ENCODE measurements around the gene FGGY. TPM values are rescaled to one million over a fixed set of nuclear protein-coding genes. Genes with fewer than 3 reads are reported as not detected.
"Not testable (repeated sequence)": the region's sequence is repeated elsewhere in the genome, so short reads cannot be mapped to it uniquely, and the experiment has no call there.

FGGY gene
- total and polyA plus RNA-seq, 5 experiments from 2014 or later, result 5.7 to 11.1 (median 6.4) TPM

DNA sequence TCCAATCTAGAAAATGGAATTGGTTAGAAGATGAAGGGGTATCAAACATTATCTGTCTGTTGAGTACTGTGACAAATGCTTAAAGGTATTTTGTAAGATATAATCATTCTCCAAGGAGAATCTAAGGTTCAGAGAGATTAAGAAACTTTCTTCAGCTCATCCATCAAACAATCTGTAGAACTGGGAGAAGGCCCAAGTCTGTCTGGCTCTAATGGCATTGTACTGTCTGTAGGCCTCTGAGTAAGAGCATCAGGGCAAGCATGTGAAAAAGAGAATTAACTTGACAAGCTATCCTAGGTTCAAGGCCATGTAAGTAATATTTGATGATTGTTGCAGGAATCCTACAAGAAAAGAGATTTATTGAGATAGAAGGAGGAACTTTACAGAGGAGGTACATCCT is 5.3 kb upstream of the FGGY start:
- Mint-ChIP-seq H3K9me3 (no peaks in the 10 kb centered on the region), H3K4me1 (peaks cover 0 to 47% (median 2%) of the 10 kb centered on the region in 4 donors), H3K4me3 (no peak overlapping the region), H3K36me3 (no peaks in the 10 kb centered on the region), H3K27ac (no peak overlapping the region), H3K27me3 (no peaks in the 10 kb centered on the region)
- ATAC-seq, result no peak
- POLR2A ChIA-PET, result interaction anchor here (1.0 kb wide), 1 partner anchor 13 kb away, joined by 3 read pairs; no protein-coding TSS in a partner anchor
- no peak for DNase-seq

DNA sequence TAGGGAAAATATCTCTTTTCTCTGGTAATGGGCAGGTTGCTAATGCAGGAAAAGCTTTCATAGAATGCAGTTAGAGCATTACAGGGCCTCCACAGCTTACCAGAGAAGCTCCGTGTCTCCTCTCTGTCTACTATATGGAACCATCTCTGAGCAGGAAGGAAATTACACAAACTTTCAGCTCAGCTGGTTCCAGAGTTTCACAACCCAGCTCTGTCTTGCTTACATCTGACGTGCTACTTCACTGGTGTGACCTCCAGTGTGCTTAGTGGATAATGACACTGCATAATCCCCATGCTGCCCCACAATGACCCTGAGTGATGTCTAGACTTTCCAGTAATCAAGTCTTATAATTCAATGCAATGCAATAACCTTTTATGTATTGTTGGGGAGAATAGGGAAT is 4.3 kb upstream of the FGGY start:
- Mint-ChIP-seq H3K27me3 (no peaks in the 10 kb centered on the region), H3K27ac (no peak overlapping the region), H3K4me3 (no peak overlapping the region), H3K4me1 (peaks cover 4 to 56% (median 8%) of the 10 kb centered on the region in 4 donors), H3K9me3 (no peaks in the 10 kb centered on the region), H3K36me3 (no peaks in the 10 kb centered on the region)
- no peak for ATAC-seq
- POLR2A ChIA-PET, result no interaction called here
- peak in 1 of 10 donors; percentile 27 for DNase-seq

DNA sequence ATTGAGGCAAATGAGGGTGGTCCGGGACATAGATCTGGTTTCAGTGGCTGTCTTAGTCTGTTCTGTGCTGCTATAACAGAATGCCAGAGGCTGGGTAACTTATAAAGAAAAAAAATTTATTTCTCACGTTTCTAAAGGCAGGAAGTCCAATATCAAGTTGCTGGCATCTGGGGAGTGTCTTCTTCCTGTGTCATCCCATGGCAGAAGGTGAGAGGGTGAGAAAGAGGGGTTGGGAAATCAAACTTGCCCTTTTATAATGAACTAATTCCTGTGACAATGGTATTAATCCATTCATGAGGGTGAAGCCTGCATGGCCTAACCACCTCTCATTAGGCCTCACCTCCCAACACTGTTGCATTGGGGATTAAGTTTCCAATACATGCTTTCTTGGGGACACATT is 3.7 kb upstream of the FGGY start:
- Mint-ChIP-seq H3K27ac (peak overlapping the region in 1 of 10 donors; percentile 25), H3K4me3 (no peak overlapping the region), H3K9me3 (no peaks in the 10 kb centered on the region)

DNA sequence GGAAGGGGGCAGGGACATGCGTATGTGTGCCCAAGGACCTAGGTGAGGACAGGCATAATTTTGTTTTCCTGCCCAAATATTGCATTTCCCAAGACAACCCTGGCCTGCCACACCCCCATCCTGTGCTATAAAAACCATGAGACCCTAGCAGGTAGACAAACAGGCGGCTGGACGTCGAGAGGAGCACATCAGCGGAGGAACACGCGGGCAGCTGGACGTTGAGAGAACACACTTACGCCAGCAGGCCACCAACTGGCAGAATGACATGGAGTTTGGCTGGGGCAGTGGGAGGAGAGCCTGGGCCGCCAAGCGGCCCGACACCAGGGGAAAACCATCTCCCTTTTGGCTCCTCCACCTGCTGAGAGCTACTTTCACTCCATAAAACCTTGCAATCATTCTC is 3.0 kb upstream of the FGGY start:
- Mint-ChIP-seq H3K9me3 (no peaks in the 10 kb centered on the region), H3K4me3 (no peak overlapping the region), H3K4me1 (peaks cover 7 to 59% (median 16%) of the 10 kb centered on the region in 4 donors), H3K27ac (no peak overlapping the region), H3K36me3 (no peaks in the 10 kb centered on the region), H3K27me3 (no peaks in the 10 kb centered on the region)
- DNase-seq (no peak), ATAC-seq (no peak)
- POLR2A ChIA-PET, result no interaction called here

More for the DNA sequence above, 3.7 kb upstream of the FGGY start:
- Mint-ChIP-seq H3K4me1 (peaks cover 6 to 59% (median 13%) of the 10 kb centered on the region in 4 donors), H3K27me3 (no peaks in the 10 kb centered on the region), H3K36me3 (no peaks in the 10 kb centered on the region)
- DNase-seq (no peak), ATAC-seq (no peak)
- POLR2A ChIA-PET, result no interaction called here

- no peaks in the 10 kb centered on the region for H3K9me3 Mint-ChIP-seq
- POLR2A ChIA-PET, result interaction anchor here (0.6 kb wide), 1 partner anchor 322 kb away, joined by 3 read pairs; no protein-coding TSS in a partner anchor
- no peaks in the 10 kb centered on the region for H3K27me3 Mint-ChIP-seq
- H3K36me3 Mint-ChIP-seq, result no peaks in the 10 kb centered on the region
- peaks cover 10 to 59% (median 20%) of the 10 kb centered on the region in 4 donors for H3K4me1 Mint-ChIP-seq
- no peak for ATAC-seq
- peak overlapping the region in 1 of 10 donors; percentile 6 for H3K4me3 Mint-ChIP-seq
- DNase-seq, result no peak
- H3K27ac Mint-ChIP-seq, result peak overlapping the region in 2 of 10 donors; percentile 45 to 92
These were observed 2.5 kb upstream of the FGGY start for GRCh38 chr1:59294423-59294822.

DNA sequence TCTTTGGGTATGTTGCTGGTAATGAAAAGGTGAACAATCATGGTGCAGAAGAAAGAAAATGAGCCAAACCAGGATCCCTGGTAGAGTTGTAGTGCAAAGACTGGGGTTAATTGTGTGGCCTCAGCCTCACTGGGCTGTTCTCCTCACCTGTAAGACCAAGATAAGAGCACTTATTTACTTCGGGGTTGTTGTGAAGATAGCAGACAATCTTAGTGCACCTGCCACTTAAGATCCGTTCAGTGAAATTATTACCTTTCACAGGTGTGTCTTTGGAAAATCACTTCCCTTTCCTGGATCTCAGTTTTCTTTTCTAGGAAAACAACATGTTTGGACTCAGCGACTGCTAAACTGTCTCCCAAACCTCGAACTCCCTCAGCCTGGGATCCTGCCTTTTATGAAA is 1.3 kb upstream of the FGGY start:
- Mint-ChIP-seq H3K27ac (peak overlapping the region; percentile 57 to 95 (median 88)), H3K4me1 (peaks cover 14 to 55% (median 21%) of the 10 kb centered on the region in 4 donors), H3K9me3 (no peaks in the 10 kb centered on the region), H3K27me3 (no peaks in the 10 kb centered on the region), H3K36me3 (no peaks in the 10 kb centered on the region), H3K4me3 (peak overlapping the region; percentile 31 to 94 (median 85))
- ATAC-seq, result no peak
- POLR2A ChIA-PET, result interaction anchor here (1.3 to 1.8 kb wide), 3 partner anchors 354 to 513 kb away, joined by 5 to 20 read pairs (median 6); partner anchors contain the start of gene JUN
- DNase-seq, result no peak

GRCh38 chr1:59298026-59298583 is 1.2 kb downstream of the FGGY start:
- peaks cover 5 to 10% (median 6%) of the 10 kb centered on the region in 3 donors for H3K36me3 Mint-ChIP-seq
- POLR2A ChIA-PET, result no interaction called here
- peaks cover 0 to 5% (median 0%) of the 10 kb centered on the region in 9 donors for H3K9me3 Mint-ChIP-seq
- peak overlapping the region in 9 of 10 donors; percentile 38 to 98 (median 94) for H3K27ac Mint-ChIP-seq
- DNase-seq (no peak), ATAC-seq (no peak)
- H3K4me1 Mint-ChIP-seq, result peaks cover 12 to 33% (median 21%) of the 10 kb centered on the region in 4 donors
- no peaks in the 10 kb centered on the region for H3K27me3 Mint-ChIP-seq
- H3K4me3 Mint-ChIP-seq, result peak overlapping the region; percentile 74 to 96 (median 93)

DNA sequence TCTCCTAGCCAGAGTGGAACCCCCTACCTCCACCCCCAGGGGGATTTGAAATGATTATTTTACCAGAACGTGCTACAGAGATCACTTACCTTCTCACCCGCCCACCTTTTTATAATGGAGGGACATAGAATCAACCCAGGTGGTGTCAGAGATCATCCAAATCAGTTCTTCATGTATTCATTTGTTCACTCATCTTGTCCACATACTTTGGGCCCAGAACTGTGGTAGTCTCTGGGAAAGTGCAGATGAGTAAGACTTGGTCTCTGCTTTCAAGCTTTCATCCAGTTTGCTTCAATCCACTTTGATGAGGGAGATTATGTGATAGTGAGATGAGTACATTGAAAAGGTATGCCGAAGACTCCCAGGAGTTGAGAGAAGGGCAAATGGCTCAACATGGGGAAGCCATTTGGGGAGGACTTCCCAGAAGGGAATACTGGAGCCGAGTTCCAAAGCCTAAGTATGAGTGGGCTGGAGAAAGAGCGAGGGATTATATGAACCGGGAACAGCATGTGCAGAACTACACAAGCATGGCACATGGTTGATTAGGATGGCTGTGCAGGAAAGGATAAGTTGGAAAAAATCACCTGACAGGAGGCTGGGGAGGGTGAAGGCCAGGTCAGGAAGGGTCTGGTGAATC is 1.9 kb downstream of the FGGY start:
- Mint-ChIP-seq H3K36me3 (peaks cover 5 to 11% (median 8%) of the 10 kb centered on the region in 3 donors), H3K27ac (peak overlapping the region in 6 of 10 donors; percentile 37 to 97 (median 56)), H3K4me3 (peak overlapping the region in 4 of 10 donors; percentile 9 to 93 (median 64)), H3K27me3 (no peaks in the 10 kb centered on the region), H3K9me3 (peaks cover 0 to 5% (median 0%) of the 10 kb centered on the region in 9 donors), H3K4me1 (peaks cover 12 to 26% (median 21%) of the 10 kb centered on the region in 4 donors)
- DNase-seq (no peak), ATAC-seq (no peak)
- POLR2A ChIA-PET, result no interaction called here

DNA sequence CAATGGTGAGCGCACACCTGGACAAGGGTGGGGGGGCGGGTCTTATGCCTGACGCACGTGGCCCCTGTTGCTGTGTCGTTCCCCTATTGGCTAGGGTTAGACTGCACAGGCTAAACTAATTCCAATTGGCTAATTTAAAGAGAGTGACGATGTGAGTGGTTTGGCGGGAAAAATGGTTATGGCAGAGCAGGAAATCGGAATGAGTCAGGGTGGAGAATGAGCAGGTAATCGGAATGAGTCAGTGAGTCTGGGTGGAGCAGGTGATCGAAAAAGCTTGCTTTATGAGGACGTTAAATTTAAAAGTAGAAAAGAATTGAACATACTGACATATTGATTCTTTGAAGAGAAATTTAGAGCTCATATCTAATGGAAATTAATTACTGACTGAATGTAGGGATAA is 2.8 kb downstream of the FGGY start:
- H3K36me3 Mint-ChIP-seq, result peaks cover 11 to 13% (median 11%) of the 10 kb centered on the region in 3 donors
- H3K4me3 Mint-ChIP-seq, ATAC-seq, DNase-seq, POLR2A ChIA-PET, H3K27me3 Mint-ChIP-seq, H3K27ac Mint-ChIP-seq: not testable (repeated sequence)
- peaks cover 0 to 12% (median 4%) of the 10 kb centered on the region in 9 donors for H3K9me3 Mint-ChIP-seq
- peaks cover 12 to 25% (median 21%) of the 10 kb centered on the region in 4 donors for H3K4me1 Mint-ChIP-seq

DNA sequence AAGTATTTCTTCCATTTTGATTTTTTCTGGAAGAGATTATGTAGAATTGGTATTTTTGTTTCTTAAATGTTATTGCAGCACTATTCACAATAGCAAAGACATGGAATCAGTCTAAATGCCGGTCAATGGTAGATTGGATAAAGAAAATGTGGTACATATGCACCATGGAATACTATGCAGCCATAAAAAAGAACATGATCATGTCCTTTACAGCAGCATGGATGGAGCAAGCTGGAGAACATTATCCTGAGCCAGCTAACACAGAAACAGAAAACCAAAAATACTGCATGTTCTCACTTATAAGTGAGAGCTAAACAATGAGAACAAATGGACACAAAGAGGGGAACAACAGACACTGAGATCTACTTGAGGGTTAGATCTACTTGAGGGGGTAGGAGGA is 5.4 kb downstream of the FGGY start:
- Mint-ChIP-seq H3K9me3 (peaks cover 0 to 32% (median 18%) of the 10 kb centered on the region in 9 donors), H3K27me3 (no peaks in the 10 kb centered on the region), H3K4me1 (peaks cover 5 to 16% (median 13%) of the 10 kb centered on the region in 4 donors), H3K36me3 (peaks cover 16 to 31% (median 29%) of the 10 kb centered on the region in 3 donors), H3K27ac (no peak overlapping the region), H3K4me3 (no peak overlapping the region)
- ATAC-seq (no peak), DNase-seq (no peak)
- POLR2A ChIA-PET, result interaction anchor here (0.7 kb wide), 1 partner anchor 12 kb away, joined by 3 read pairs; no protein-coding TSS in a partner anchor

DNA sequence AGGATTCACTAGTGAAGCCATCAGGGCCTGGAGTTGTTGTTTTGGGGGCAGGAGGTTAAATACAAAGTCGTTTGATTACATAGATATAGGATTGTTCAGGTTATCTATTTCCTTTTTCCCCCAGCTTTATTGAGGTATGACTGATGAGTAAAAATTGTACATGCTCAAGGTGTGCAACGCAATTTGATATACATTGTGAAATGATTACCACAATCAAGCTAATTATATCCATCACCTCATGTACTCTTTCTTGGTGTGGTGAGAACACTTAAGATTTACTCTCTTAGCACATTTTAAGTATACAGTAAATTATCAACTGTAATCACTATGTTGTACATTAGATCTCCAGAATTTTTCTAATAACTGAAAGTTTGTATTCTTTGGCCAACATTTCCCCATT is 6.0 kb downstream of the FGGY start:
- Mint-ChIP-seq H3K4me1 (peaks cover 0 to 12% (median 11%) of the 10 kb centered on the region in 4 donors), H3K36me3 (peaks cover 18 to 31% (median 29%) of the 10 kb centered on the region in 3 donors), H3K4me3 (no peak overlapping the region), H3K27me3 (no peaks in the 10 kb centered on the region), H3K9me3 (peaks cover 0 to 32% (median 18%) of the 10 kb centered on the region in 9 donors), H3K27ac (no peak overlapping the region)
- POLR2A ChIA-PET, result no interaction called here
- ATAC-seq (no peak), DNase-seq (no peak)

GRCh38 chr1:59305188-59305587 is 8.3 kb downstream of the FGGY start:
- Mint-ChIP-seq H3K4me1 (peaks cover 0 to 4% (median under 1%) of the 10 kb centered on the region in 4 donors), H3K27me3 (no peaks in the 10 kb centered on the region), H3K9me3 (peaks cover 0 to 32% (median 18%) of the 10 kb centered on the region in 9 donors), H3K27ac (no peak overlapping the region), H3K4me3 (no peak overlapping the region), H3K36me3 (peaks cover 19 to 31% (median 29%) of the 10 kb centered on the region in 3 donors)
- POLR2A ChIA-PET, result no interaction called here
- ATAC-seq, result no peak
- no peak for DNase-seq

- POLR2A ChIA-PET, result no interaction called here
- ATAC-seq, result no peak
- Mint-ChIP-seq H3K27ac (peak overlapping the region in 1 of 10 donors; percentile 56), H3K27me3 (no peaks in the 10 kb centered on the region), H3K4me1 (peaks cover 0 to 6% (median under 1%) of the 10 kb centered on the region in 4 donors), H3K4me3 (no peak overlapping the region), H3K9me3 (peaks cover 0 to 32% (median 18%) of the 10 kb centered on the region in 9 donors), H3K36me3 (peaks cover 13 to 30% (median 28%) of the 10 kb centered on the region in 3 donors)
- no peak for DNase-seq
These were observed 10.7 kb downstream of the FGGY start for GRCh38 chr1:59307591-59307990.

All from naive thymus-derived CD8-positive, alpha-beta T cell (primary cell).